Neuron (in vitro differentiated cells): ENCODE measurements around the gene SMARCD1.
"Not testable (repeated sequence)": the region's sequence is repeated elsewhere in the genome, so short reads cannot be mapped to it uniquely, and the experiment has no call there.

Experiments
- H2AFZ ChIP-seq: one replicate; pipeline ENCODE4 v1.6.1; 2013; ENCODE audit warnings: low read depth, mild to moderate bottlenecking, inconsistent platforms, low read length, moderate library complexity
- H3K27me3 ChIP-seq: one replicate; pipeline ENCODE4 v1.6.1; 2013; ENCODE audit warnings: low read length; ENCODE audit not compliant: insufficient read depth
- H3K36me3 ChIP-seq: one replicate; pipeline ENCODE4 v1.6.1; 2013; ENCODE audit warnings: low read length; ENCODE audit not compliant: insufficient read depth
- H3K4me1 ChIP-seq: one replicate; pipeline ENCODE4 v1.6.1; 2013; ENCODE audit warnings: low read length; ENCODE audit not compliant: insufficient read depth
- H3K4me3 ChIP-seq: 2 replicates; pipeline ENCODE4 v1.5.1; 2013; ENCODE audit warnings: mild to moderate bottlenecking, low read length, moderate library complexity
- H3K9me3 ChIP-seq: one replicate; pipeline ENCODE4 v1.6.1; 2013; ENCODE audit warnings: low read length

The SMARCD1 gene

GRCh38 chr12:50074936-50075807, 10.0 kb upstream of the SMARCD1 start:
- no peaks in the 10 kb centered on the region for H3K27me3 ChIP-seq
- no peaks in the 10 kb centered on the region for H3K9me3 ChIP-seq
- H2AFZ ChIP-seq: peak overlapping the region; percentile 4
- H3K4me1 ChIP-seq: peaks cover 13% of the 10 kb centered on the region
- H3K36me3 ChIP-seq: no peaks in the 10 kb centered on the region
- no peak overlapping the region for H3K4me3 ChIP-seq

- Histone ChIP-seq H3K36me3 (no peaks in the 10 kb centered on the region), H3K4me3 (no peak overlapping the region), H3K9me3 (no peaks in the 10 kb centered on the region), H3K4me1 (peaks cover 13% of the 10 kb centered on the region), H3K27me3 (no peaks in the 10 kb centered on the region), H2AFZ (no peak overlapping the region)
Measured at GRCh38 chr12:50075808-50076170, 9.4 kb upstream of the SMARCD1 start.

GRCh38 chr12:50077099-50077498, 8.0 kb upstream of the SMARCD1 start:
- Histone ChIP-seq H3K36me3 (no peaks in the 10 kb centered on the region), H3K4me1 (peaks cover 17% of the 10 kb centered on the region), H2AFZ (no peak overlapping the region), H3K9me3 (no peaks in the 10 kb centered on the region), H3K27me3 (no peaks in the 10 kb centered on the region), H3K4me3 (no peak overlapping the region)

GRCh38 chr12:50078281-50078680, 6.9 kb upstream of the SMARCD1 start:
- peaks cover 18% of the 10 kb centered on the region for H3K4me1 ChIP-seq
- no peaks in the 10 kb centered on the region for H3K27me3 ChIP-seq
- no peak overlapping the region for H2AFZ ChIP-seq
- H3K4me3 ChIP-seq: no peak overlapping the region
- H3K9me3 ChIP-seq: no peaks in the 10 kb centered on the region
- H3K36me3 ChIP-seq: no peaks in the 10 kb centered on the region

- Histone ChIP-seq H3K36me3 (no peaks in the 10 kb centered on the region), H2AFZ (no peak overlapping the region), H3K4me1 (peaks cover 23% of the 10 kb centered on the region), H3K27me3 (no peaks in the 10 kb centered on the region), H3K4me3 (no peak overlapping the region), H3K9me3 (no peaks in the 10 kb centered on the region)
Measured at GRCh38 chr12:50079771-50080170, 5.4 kb upstream of the SMARCD1 start.

- Histone ChIP-seq H3K4me1 (peaks cover 26% of the 10 kb centered on the region), H3K27me3 (no peaks in the 10 kb centered on the region)
Measured at GRCh38 chr12:50081096-50081808, 3.9 kb upstream of the SMARCD1 start.

GRCh38 chr12:50082644-50083043, 2.5 kb upstream of the SMARCD1 start:
- Histone ChIP-seq H3K4me1 (peaks cover 35% of the 10 kb centered on the region), H3K27me3 (no peaks in the 10 kb centered on the region), H2AFZ (no peak overlapping the region), H3K36me3 (peaks cover 18% of the 10 kb centered on the region), H3K4me3 (no peak overlapping the region), H3K9me3 (no peaks in the 10 kb centered on the region)

More at GRCh38 chr12:50081096-50081808, 3.9 kb upstream of the SMARCD1 start:
- Histone ChIP-seq H3K4me3 (no peak overlapping the region), H3K36me3 (peaks cover 5% of the 10 kb centered on the region), H2AFZ (no peak overlapping the region), H3K9me3 (no peaks in the 10 kb centered on the region)

GRCh38 chr12:50083301-50083700, 1.8 kb upstream of the SMARCD1 start:
- no peak overlapping the region for H3K4me3 ChIP-seq
- peaks cover 24% of the 10 kb centered on the region for H3K36me3 ChIP-seq
- H3K4me1 ChIP-seq: peaks cover 35% of the 10 kb centered on the region
- no peaks in the 10 kb centered on the region for H3K9me3 ChIP-seq
- no peak overlapping the region for H2AFZ ChIP-seq
- H3K27me3 ChIP-seq: no peaks in the 10 kb centered on the region

- Histone ChIP-seq H3K4me1 (peaks cover 35% of the 10 kb centered on the region), H3K4me3 (peak overlapping the region; percentile 96), H2AFZ (peak overlapping the region; percentile 64), H3K36me3 (peaks cover 35% of the 10 kb centered on the region)
- H3K9me3 ChIP-seq, H3K27me3 ChIP-seq: not testable (repeated sequence)
Measured at GRCh38 chr12:50084409-50084774, 750 bp upstream of the SMARCD1 start.

GRCh38 chr12:50085615-50086072, 502 bp downstream of the SMARCD1 start:
- peak overlapping the region; percentile 96 for H3K4me3 ChIP-seq
- H3K36me3 ChIP-seq: peaks cover 46% of the 10 kb centered on the region
- peaks cover 35% of the 10 kb centered on the region for H3K4me1 ChIP-seq
- no peaks in the 10 kb centered on the region for H3K27me3 ChIP-seq
- no peak overlapping the region for H2AFZ ChIP-seq
- no peaks in the 10 kb centered on the region for H3K9me3 ChIP-seq

- no peak overlapping the region for H2AFZ ChIP-seq
- no peaks in the 10 kb centered on the region for H3K9me3 ChIP-seq
- no peaks in the 10 kb centered on the region for H3K27me3 ChIP-seq
- H3K4me3 ChIP-seq: peak overlapping the region; percentile 96
- H3K36me3 ChIP-seq: peaks cover 46% of the 10 kb centered on the region
- peaks cover 35% of the 10 kb centered on the region for H3K4me1 ChIP-seq
Measured at GRCh38 chr12:50086148-50086547, 1.0 kb downstream of the SMARCD1 start.

GRCh38 chr12:50087151-50087550, 2.0 kb downstream of the SMARCD1 start:
- Histone ChIP-seq H3K4me3 (no peak overlapping the region), H3K4me1 (peaks cover 30% of the 10 kb centered on the region), H3K27me3 (no peaks in the 10 kb centered on the region), H3K36me3 (peaks cover 51% of the 10 kb centered on the region), H2AFZ (no peak overlapping the region), H3K9me3 (no peaks in the 10 kb centered on the region)

- H3K27me3 ChIP-seq: no peaks in the 10 kb centered on the region
- H3K9me3 ChIP-seq: no peaks in the 10 kb centered on the region
- peaks cover 22% of the 10 kb centered on the region for H3K4me1 ChIP-seq
- H3K4me3 ChIP-seq: no peak overlapping the region
- no peak overlapping the region for H2AFZ ChIP-seq
- H3K36me3 ChIP-seq: peaks cover 58% of the 10 kb centered on the region
Measured at GRCh38 chr12:50087995-50088394, 2.9 kb downstream of the SMARCD1 start.
